Cardiac muscle cell (in vitro differentiated cells and primary cell): Measurements from ENCODE around the gene RALGAPB. TPM values are rescaled to one million over a fixed set of nuclear protein-coding genes. Genes with fewer than 3 reads are reported as not detected.
A peak's percentile ranks its signal among the peaks of the same experiment; 100 is the strongest.

Experiments used
- DNase-seq, 2 donors: peaks; one replicate each; pipeline versions ENCODE4 v3.0.0 to v3.0.0-alpha.2; 2010 to 2017; ENCODE audit warnings: low read depth in 1 of 2, low spot score in 1 of 2
- H3K27ac ChIP-seq: fragments of 200-600 bp; sonication (generic); 2 replicates; pipeline ENCODE4 v1.5.1; 2016
- H3K27me3 ChIP-seq: fragments of 200-600 bp; sonication (generic); 2 replicates; pipeline ENCODE4 v1.6.0; 2016; ENCODE audit warnings: control low read depth
- H3K36me3 ChIP-seq: fragments of 200-600 bp; sonication (generic); 2 replicates; pipeline ENCODE4 v1.5.1; 2016; ENCODE audit warnings: control low read depth
- H3K4me1 ChIP-seq: fragments of 200-600 bp; sonication (generic); 2 replicates; pipeline ENCODE4 v1.8.1; 2017; ENCODE audit warnings: low read depth, mild to moderate bottlenecking, mixed run types
- H3K4me3 ChIP-seq: fragments of 200-600 bp; sonication (generic); 2 replicates; pipeline ENCODE4 v1.5.1; 2016; ENCODE audit warnings: mild to moderate bottlenecking
- H3K9me3 ChIP-seq: fragments of 200-600 bp; sonication (generic); 2 replicates; pipeline ENCODE4 v1.5.1; 2017; ENCODE audit warnings: low read depth, mild to moderate bottlenecking, control low read depth
- polyA plus RNA-seq: library from polyadenylated mRNA; unstranded; fragments of >200 nt; fragmentation: Nextera tagmentation; extraction: Ambion mirVana; gene quantifications from 2 replicates; pipeline ENCODE4 v1.2.1, GENCODE V29; 2016
- total RNA-seq: library from RNA; depleted of rRNA; stranded (reverse); fragments of >200 nt; gene quantifications from 2 replicates; pipeline ENCODE4 v1.2.3, GENCODE V29; 2016
- TF ChIP-seq, protein P1 (sequence below): IDR thresholded peaks from 2 replicates; pipeline ENCODE4 v1.5.1; 2012; ENCODE audit warnings: low read depth, mild to moderate bottlenecking, low read length

The RALGAPB gene
- total and polyA plus RNA-seq, 2 experiments from 2014 or later = 10.3 to 20.3 TPM

GRCh38 chr20:38564680-38565079 is 92.0 kb downstream of the RALGAPB start:
- H3K36me3 ChIP-seq = peaks cover 24% of the 10 kb centered on the region
- no peaks in the 10 kb centered on the region for H3K9me3 ChIP-seq
- H3K4me3 ChIP-seq = no peak overlapping the region
- H3K27me3 ChIP-seq = no peaks in the 10 kb centered on the region
- H3K4me1 ChIP-seq = peaks cover 7% of the 10 kb centered on the region
- TF ChIP-seq, protein P1, sequence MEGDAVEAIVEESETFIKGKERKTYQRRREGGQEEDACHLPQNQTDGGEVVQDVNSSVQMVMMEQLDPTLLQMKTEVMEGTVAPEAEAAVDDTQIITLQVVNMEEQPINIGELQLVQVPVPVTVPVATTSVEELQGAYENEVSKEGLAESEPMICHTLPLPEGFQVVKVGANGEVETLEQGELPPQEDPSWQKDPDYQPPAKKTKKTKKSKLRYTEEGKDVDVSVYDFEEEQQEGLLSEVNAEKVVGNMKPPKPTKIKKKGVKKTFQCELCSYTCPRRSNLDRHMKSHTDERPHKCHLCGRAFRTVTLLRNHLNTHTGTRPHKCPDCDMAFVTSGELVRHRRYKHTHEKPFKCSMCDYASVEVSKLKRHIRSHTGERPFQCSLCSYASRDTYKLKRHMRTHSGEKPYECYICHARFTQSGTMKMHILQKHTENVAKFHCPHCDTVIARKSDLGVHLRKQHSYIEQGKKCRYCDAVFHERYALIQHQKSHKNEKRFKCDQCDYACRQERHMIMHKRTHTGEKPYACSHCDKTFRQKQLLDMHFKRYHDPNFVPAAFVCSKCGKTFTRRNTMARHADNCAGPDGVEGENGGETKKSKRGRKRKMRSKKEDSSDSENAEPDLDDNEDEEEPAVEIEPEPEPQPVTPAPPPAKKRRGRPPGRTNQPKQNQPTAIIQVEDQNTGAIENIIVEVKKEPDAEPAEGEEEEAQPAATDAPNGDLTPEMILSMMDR = no peak
- no peak overlapping the region for H3K27ac ChIP-seq
- no peak for DNase-seq

GRCh38 chr20:38566036-38566598 is 93.5 kb downstream of the RALGAPB start:
- Histone ChIP-seq H3K27me3 (no peaks in the 10 kb centered on the region), H3K4me1 (peaks cover 7% of the 10 kb centered on the region), H3K27ac (no peak overlapping the region), H3K4me3 (no peak overlapping the region), H3K9me3 (no peaks in the 10 kb centered on the region), H3K36me3 (peaks cover 26% of the 10 kb centered on the region)
- TF ChIP-seq, protein P1 = no peak
- no peak for DNase-seq

- no peak overlapping the region for H3K27ac ChIP-seq
- no peak overlapping the region for H3K4me3 ChIP-seq
- TF ChIP-seq, protein P1 = no peak
- no peak for DNase-seq
- no peaks in the 10 kb centered on the region for H3K9me3 ChIP-seq
- H3K27me3 ChIP-seq = no peaks in the 10 kb centered on the region
- H3K4me1 ChIP-seq = peaks cover 7% of the 10 kb centered on the region
- peaks cover 36% of the 10 kb centered on the region for H3K36me3 ChIP-seq
Observed at GRCh38 chr20:38569747-38570525, 97.3 kb downstream of the RALGAPB start.

GRCh38 chr20:38573413-38573812 is 100.8 kb downstream of the RALGAPB start:
- H3K4me1 ChIP-seq = no peaks in the 10 kb centered on the region
- no peaks in the 10 kb centered on the region for H3K9me3 ChIP-seq
- H3K36me3 ChIP-seq = peaks cover 37% of the 10 kb centered on the region
- H3K4me3 ChIP-seq = no peak overlapping the region
- H3K27ac ChIP-seq = no peak overlapping the region
- TF ChIP-seq, protein P1 = no peak
- DNase-seq = no peak
- no peaks in the 10 kb centered on the region for H3K27me3 ChIP-seq

- Histone ChIP-seq H3K36me3 (peaks cover 15% of the 10 kb centered on the region), H3K4me3 (no peak overlapping the region), H3K4me1 (peaks cover 30% of the 10 kb centered on the region), H3K9me3 (no peaks in the 10 kb centered on the region), H3K27me3 (no peaks in the 10 kb centered on the region), H3K27ac (no peak overlapping the region)
- TF ChIP-seq, protein P1 = no peak
- DNase-seq = peak in 1 of 2 donors; percentile 67
Observed at GRCh38 chr20:38579219-38579910, 106.7 kb downstream of the RALGAPB start.
